ENCODE data around the gene MDM4.

DNA sequence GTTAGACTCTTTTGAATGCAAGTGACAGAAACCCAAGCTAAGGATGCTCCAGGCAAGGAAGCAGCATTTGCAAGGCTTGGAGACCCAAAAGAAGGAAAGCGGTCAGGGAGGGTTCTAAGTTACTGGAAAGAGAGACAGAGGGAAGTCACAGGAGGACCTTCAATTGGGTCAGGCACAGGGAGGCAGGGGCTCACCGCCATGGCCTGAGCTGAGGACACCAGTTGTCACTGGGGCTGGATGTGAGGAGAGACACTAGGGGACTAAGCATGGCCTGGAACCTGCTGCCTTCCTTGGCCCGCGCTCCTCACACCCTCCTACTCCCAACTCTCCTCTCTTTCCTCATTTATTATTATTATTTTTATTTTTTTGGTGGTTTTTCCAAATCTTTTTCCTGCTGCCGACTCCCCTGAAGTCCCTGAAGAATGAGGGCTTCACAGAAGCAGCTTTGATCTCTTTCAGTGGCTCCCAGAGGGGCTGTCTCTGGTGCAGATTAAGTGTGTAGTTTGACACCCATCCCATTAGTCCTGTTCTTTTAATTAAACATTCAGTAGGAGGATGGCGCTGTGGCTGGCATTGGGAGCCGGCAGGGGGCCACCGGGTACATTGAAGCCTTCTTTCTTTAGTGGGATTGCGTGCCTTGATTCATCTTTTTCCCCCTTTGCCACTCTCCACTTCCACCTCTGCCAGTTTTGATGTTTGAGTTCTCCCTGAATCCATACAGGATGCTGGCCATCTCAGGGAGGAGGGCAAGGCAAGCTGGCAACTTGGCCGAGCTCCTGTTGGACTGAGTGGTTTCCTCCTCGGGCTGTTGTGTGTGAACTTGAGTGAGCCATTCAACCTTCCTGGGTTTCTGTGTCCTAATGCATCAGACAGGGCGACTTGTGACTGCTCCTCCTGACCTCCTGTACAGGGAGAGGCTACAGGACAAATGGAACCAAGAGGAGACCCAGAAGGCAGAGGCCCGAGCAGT, 59.3 kb downstream of the MDM4 start:
- TF ChIP-seq FOXA1 (IDR thresholded peaks at IDR 0.05) (no peak), NFRKB (IDR thresholded peaks at IDR 0.05) (no peak), BHLHE40 (IDR thresholded peaks at IDR 0.05; ENCODE audit: borderline replicate concordance) (no peak)
- TF ChIP-seq, protein P1, sequence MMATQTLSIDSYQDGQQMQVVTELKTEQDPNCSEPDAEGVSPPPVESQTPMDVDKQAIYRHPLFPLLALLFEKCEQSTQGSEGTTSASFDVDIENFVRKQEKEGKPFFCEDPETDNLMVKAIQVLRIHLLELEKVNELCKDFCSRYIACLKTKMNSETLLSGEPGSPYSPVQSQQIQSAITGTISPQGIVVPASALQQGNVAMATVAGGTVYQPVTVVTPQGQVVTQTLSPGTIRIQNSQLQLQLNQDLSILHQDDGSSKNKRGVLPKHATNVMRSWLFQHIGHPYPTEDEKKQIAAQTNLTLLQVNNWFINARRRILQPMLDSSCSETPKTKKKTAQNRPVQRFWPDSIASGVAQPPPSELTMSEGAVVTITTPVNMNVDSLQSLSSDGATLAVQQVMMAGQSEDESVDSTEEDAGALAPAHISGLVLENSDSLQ (IDR thresholded peaks at IDR 0.05): no peak
